CD4-positive, alpha-beta T cell (primary cell): ENCODE results near the gene ADGRE3. TPM values are rescaled to one million over a fixed set of nuclear protein-coding genes. Genes with fewer than 3 reads are reported as not detected.

Experiments
- ATAC-seq: fragments of 200-7000 bp; cut with Tn5 transposase; one replicate; pipeline ENCODE4 v1.10.0; 2022; ENCODE audit warnings: mild to moderate bottlenecking; ENCODE audit not compliant: poor library complexity
- CTCF ChIA-PET: fragments of 350-600 bp; sonication (Branson Sonifier 250); formaldehyde crosslinking; loops from one replicate; lab custom pipeline; 2021; ENCODE audit warnings: antibody characterized with exemption, inconsistent platforms; lab: Charles Lee
- POLR2A ChIA-PET: fragments of 350-600 bp; sonication (Branson Sonifier 250); formaldehyde crosslinking; loops from one replicate; lab custom pipeline; 2021; ENCODE audit warnings: antibody characterized with exemption, inconsistent platforms; lab: Charles Lee
- DNase-seq, 14 experiments: peaks; one replicate each; pipeline ENCODE4 v3.0.0-alpha.2; 2013 to 2020; ENCODE audit warnings: mixed read lengths in 2 of 14
- H3K27ac ChIP-seq, 2 donors: one replicate each; pipeline versions ENCODE4 v1.5.1 to v1.7.0; 2013; ENCODE audit warnings: low read length in 2 of 2, low read depth in 1 of 2, mild to moderate bottlenecking in 1 of 2
- H3K27me3 ChIP-seq, 2 experiments: 1 replicate in 1 of 2; 2 replicates in 1 of 2; pipeline versions ENCODE4 v1.6.1 to v1.7.0; 2013; ENCODE audit warnings: low read length in 2 of 2, control low read depth in 1 of 2, mild to moderate bottlenecking in 1 of 2, moderate library complexity in 1 of 2; ENCODE audit not compliant: insufficient read depth in 2 of 2, control insufficient read depth in 1 of 2
- H3K36me3 ChIP-seq: one replicate; pipeline ENCODE4 v1.6.1; 2013; ENCODE audit warnings: low read length, control low read depth; ENCODE audit not compliant: insufficient read depth
- H3K4me1 ChIP-seq: one replicate; pipeline ENCODE4 v1.6.1; 2013; ENCODE audit warnings: low read length, control low read depth; ENCODE audit not compliant: insufficient read depth
- H3K4me3 ChIP-seq: one replicate; pipeline ENCODE4 v1.5.1; 2013; ENCODE audit warnings: mild to moderate bottlenecking, low read length, moderate library complexity
- H3K9me3 ChIP-seq, 2 experiments: 1 replicate in 1 of 2; 2 replicates in 1 of 2; pipeline versions ENCODE4 v1.6.1 to v1.7.0; 2013; ENCODE audit warnings: low read length in 2 of 2, mild to moderate bottlenecking in 2 of 2, control low read depth in 1 of 2, moderate library complexity in 1 of 2; ENCODE audit not compliant: control insufficient read depth in 1 of 2, insufficient read depth in 1 of 2
- H3K27ac Mint-ChIP-seq: one replicate; pipeline ENCODE4 v1.8.0; 2020; ENCODE audit warnings: mixed read lengths
- H3K27me3 Mint-ChIP-seq: one replicate; pipeline ENCODE4 v1.8.0; 2021; ENCODE audit warnings: mixed read lengths
- H3K36me3 Mint-ChIP-seq: one replicate; pipeline ENCODE4 v1.8.0; 2021; ENCODE audit warnings: low read depth, mixed read lengths
- H3K4me1 Mint-ChIP-seq: one replicate; pipeline ENCODE4 v1.8.0; 2021; ENCODE audit warnings: low read depth, mixed read lengths
- H3K4me3 Mint-ChIP-seq: one replicate; pipeline ENCODE4 v1.8.0; 2020; ENCODE audit warnings: mild to moderate bottlenecking, mixed read lengths
- H3K9me3 Mint-ChIP-seq: one replicate; pipeline ENCODE4 v1.8.0; 2020; ENCODE audit warnings: mixed read lengths
- intact Hi-C, 2 experiments: fragments of 100-400 bp; cut with DNase I in 1 of 2; cut with micrococcal nuclease in 1 of 2; formaldehyde crosslinking; loops; one replicate each; pipeline versions ENCODE4 v1.15.1 to v1.9.0; 2023 to 2025; cut with DNase I, micrococcal nuclease
- total RNA-seq, 174 experiments: library from RNA in 2 of 174; stranded (reverse) in 2 of 174; gene quantifications; one replicate each; pipeline ENCODE4 v1.2.3 and lab custom pipeline; 2021 to 2026
- TF ChIP-seq, protein P1 (sequence below): fragments of 200-600 bp; IDR thresholded peaks from one replicate; pipeline ENCODE4 v1.8.0; 2022; ENCODE audit warnings: antibody characterized with exemption, mild to moderate bottlenecking

The ADGRE3 gene
- total RNA-seq, 2 experiments from 2014 or later, result not detected

- no peaks in the 10 kb centered on the region for H3K9me3 Mint-ChIP-seq
- Histone ChIP-seq H3K27ac (no peak overlapping the region), H3K4me3 (no peak overlapping the region), H3K9me3 (no peaks in the 10 kb centered on the region), H3K36me3 (no peaks in the 10 kb centered on the region), H3K4me1 (peaks cover 13% of the 10 kb centered on the region), H3K27me3 (no peaks in the 10 kb centered on the region)
- no peak overlapping the region for H3K4me3 Mint-ChIP-seq
- H3K4me1 Mint-ChIP-seq, result peaks cover 7% of the 10 kb centered on the region
- intact Hi-C loops, result no loop called here
- no peaks in the 10 kb centered on the region for H3K36me3 Mint-ChIP-seq
- H3K27ac Mint-ChIP-seq, result no peak overlapping the region
- TF ChIP-seq, protein P1, sequence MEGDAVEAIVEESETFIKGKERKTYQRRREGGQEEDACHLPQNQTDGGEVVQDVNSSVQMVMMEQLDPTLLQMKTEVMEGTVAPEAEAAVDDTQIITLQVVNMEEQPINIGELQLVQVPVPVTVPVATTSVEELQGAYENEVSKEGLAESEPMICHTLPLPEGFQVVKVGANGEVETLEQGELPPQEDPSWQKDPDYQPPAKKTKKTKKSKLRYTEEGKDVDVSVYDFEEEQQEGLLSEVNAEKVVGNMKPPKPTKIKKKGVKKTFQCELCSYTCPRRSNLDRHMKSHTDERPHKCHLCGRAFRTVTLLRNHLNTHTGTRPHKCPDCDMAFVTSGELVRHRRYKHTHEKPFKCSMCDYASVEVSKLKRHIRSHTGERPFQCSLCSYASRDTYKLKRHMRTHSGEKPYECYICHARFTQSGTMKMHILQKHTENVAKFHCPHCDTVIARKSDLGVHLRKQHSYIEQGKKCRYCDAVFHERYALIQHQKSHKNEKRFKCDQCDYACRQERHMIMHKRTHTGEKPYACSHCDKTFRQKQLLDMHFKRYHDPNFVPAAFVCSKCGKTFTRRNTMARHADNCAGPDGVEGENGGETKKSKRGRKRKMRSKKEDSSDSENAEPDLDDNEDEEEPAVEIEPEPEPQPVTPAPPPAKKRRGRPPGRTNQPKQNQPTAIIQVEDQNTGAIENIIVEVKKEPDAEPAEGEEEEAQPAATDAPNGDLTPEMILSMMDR, result no peak
- CTCF ChIA-PET, result no interaction called here
- no peaks in the 10 kb centered on the region for H3K27me3 Mint-ChIP-seq
- DNase-seq (no peak), ATAC-seq (no peak)
- POLR2A ChIA-PET, result no interaction called here
Measured at GRCh38 chr19:14577264-14577663, 97.4 kb downstream of the ADGRE3 start.

GRCh38 chr19:14576363-14576762, 98.3 kb downstream of the ADGRE3 start:
- intact Hi-C loops, result no loop called here
- Histone ChIP-seq H3K4me1 (peaks cover 20% of the 10 kb centered on the region), H3K27me3 (no peaks in the 10 kb centered on the region), H3K4me3 (no peak overlapping the region), H3K27ac (no peak overlapping the region), H3K9me3 (no peaks in the 10 kb centered on the region), H3K36me3 (no peaks in the 10 kb centered on the region)
- DNase-seq, result no peak
- POLR2A ChIA-PET, result no interaction called here
- ATAC-seq, result no peak
- TF ChIP-seq, protein P1, result no peak
- CTCF ChIA-PET, result no interaction called here
- no peaks in the 10 kb centered on the region for H3K27me3 Mint-ChIP-seq
- H3K4me3 Mint-ChIP-seq, result no peak overlapping the region
- H3K9me3 Mint-ChIP-seq, result no peaks in the 10 kb centered on the region
- peaks cover 15% of the 10 kb centered on the region for H3K4me1 Mint-ChIP-seq
- peaks cover 6% of the 10 kb centered on the region for H3K36me3 Mint-ChIP-seq
- H3K27ac Mint-ChIP-seq, result no peak overlapping the region

GRCh38 chr19:14575428-14575980, 99.1 kb downstream of the ADGRE3 start:
- Histone ChIP-seq H3K4me1 (peaks cover 29% of the 10 kb centered on the region), H3K27me3 (no peaks in the 10 kb centered on the region), H3K36me3 (no peaks in the 10 kb centered on the region), H3K4me3 (no peak overlapping the region), H3K9me3 (no peaks in the 10 kb centered on the region), H3K27ac (no peak overlapping the region)
- intact Hi-C loops, result no loop called here
- Mint-ChIP-seq H3K36me3 (peaks cover 6% of the 10 kb centered on the region), H3K4me3 (no peak overlapping the region), H3K9me3 (no peaks in the 10 kb centered on the region), H3K4me1 (peaks cover 19% of the 10 kb centered on the region), H3K27me3 (no peaks in the 10 kb centered on the region), H3K27ac (no peak overlapping the region)
- TF ChIP-seq, protein P1, result no peak
- ChIA-PET POLR2A (no interaction called here), CTCF (no interaction called here)
- ATAC-seq, result no peak
- DNase-seq, result no peak
